Heart left ventricle (tissue), 16 donors: ENCODE results near the gene SCLY. TPM values are rescaled to one million over a fixed set of nuclear protein-coding genes. Genes with fewer than 3 reads are reported as not detected.

Source experiments
- ATAC-seq, 4 donors: fragments of 200-7000 bp; cut with Tn5 transposase; one replicate each; pipeline ENCODE4 v1.9.1; 2020 to 2022; ENCODE audit warnings: moderate library complexity in 4 of 4, mild to moderate bottlenecking in 3 of 4, moderate number of reproducible peaks in 1 of 4
- DNase-seq, 5 donors: peaks; one replicate each; pipeline ENCODE4 v3.0.0-alpha.2; 2020
- H3K27ac ChIP-seq, 12 donors: fragments of 200-600 bp; sonication (generic) in 4 of 12; one replicate each; pipeline versions ENCODE4 v1.5.0 to v1.8.0; 2016 to 2022; ENCODE audit warnings: mild to moderate bottlenecking in 2 of 12
- H3K27me3 ChIP-seq, 9 donors: fragments of 200-600 bp; sonication (generic) in 2 of 9; one replicate each; pipeline versions ENCODE4 v1.5.1 to v1.8.0; 2016 to 2022; ENCODE audit warnings: mild to moderate bottlenecking in 3 of 9
- H3K36me3 ChIP-seq, 9 donors: fragments of 200-600 bp; sonication (generic) in 2 of 9; one replicate each; pipeline versions ENCODE4 v1.5.0 to v1.8.0; 2018 to 2022; ENCODE audit warnings: mild to moderate bottlenecking in 2 of 9
- H3K4me1 ChIP-seq, 12 donors: fragments of 200-600 bp; sonication (generic) in 4 of 12; one replicate each; pipeline versions ENCODE4 v1.5.0 to v1.8.0; 2016 to 2022; ENCODE audit warnings: mild to moderate bottlenecking in 3 of 12
- H3K4me3 ChIP-seq, 12 donors: fragments of 200-600 bp; sonication (generic) in 4 of 12; one replicate each; pipeline versions ENCODE4 v1.5.0 to v1.8.0; 2017 to 2022; ENCODE audit warnings: mild to moderate bottlenecking in 9 of 12, moderate library complexity in 4 of 12
- H3K9me3 ChIP-seq, 12 donors: fragments of 200-600 bp; sonication (generic) in 4 of 12; one replicate each; pipeline versions ENCODE4 v1.5.0 to v1.8.0; 2016 to 2022; ENCODE audit warnings: mild to moderate bottlenecking in 1 of 12
- CTCF ChIP-seq, 12 donors: fragments of 200-600 bp; sonication (generic) in 4 of 12; IDR thresholded peaks; one replicate each; pipeline versions ENCODE4 v1.5.0 to v1.8.0; 2018 to 2022; ENCODE audit warnings: antibody characterized with exemption in 12 of 12, mild to moderate bottlenecking in 5 of 12
- POLR2A ChIP-seq, 2 donors: fragments of 450-650 bp; IDR thresholded peaks; one replicate each; pipeline ENCODE4 v1.6.1; 2017; ENCODE audit warnings: antibody characterized with exemption in 2 of 2, mild to moderate bottlenecking in 2 of 2, moderate library complexity in 2 of 2
- WGBS, 4 donors: extraction: QIAGEN DNeasy Blood & Tissue Kit in 2 of 4; methylation state at CpG; one replicate each; pipeline versions ENCODE4 v1.1.5 to v1.1.7; 2013 to 2018; 5-methylcytosine and 5-hydroxymethylcytosine counted together
- intact Hi-C, 10 donors: fragments of 100-400 bp; cut with DNase I; formaldehyde crosslinking; loops; one replicate each; pipeline versions ENCODE4 v1.11.1 to v1.14.2; 2022
- polyA plus RNA-seq, 2 donors: library from polyadenylated mRNA; stranded (reverse); fragments of 200-250 nt; gene quantifications; one replicate each; pipeline ENCODE4 v1.2.3, GENCODE V29; 2013
- total RNA-seq, 9 donors: library from RNA; depleted of rRNA in 2 of 9; stranded (reverse); fragments of >200 nt in 2 of 9; fragmentation: NEBNext Ultra II Directional in 3 of 9; extraction: Animal tissue kit (Norgen Biotek cat#: 25700) in 3 of 9; gene quantifications; one replicate each; pipeline versions ENCODE4 v1.1.0 to v1.2.4, GENCODE V29; 2016 to 2023
- donor health status: ischemic (EF 13 %, LVEDD 7.1; RV severe dilation, severe dysfunction).
- donor health status: healthy with polysubstance abuse.
- donor health status: DM: no; HTN: yes; CAD: no.
- donor health status: DM: no; HTN: no; CAD: no.
- donor health status: ischemic (EF 25% LVEDD 6.9; RV normal size, moderate dysfunction).
- donor health status: ischemic (EF 25% LVEDD 5.7; RV mildly dilated, moderate dysfunction).
- donor health status: healthy.
- donor health status: DM: yes; HTN: yes; CAD: no.
- donor health status: ischemic (EF 35%, LVEDD 5.7; RV mildly dilated, moderate dysfunction).
- donor health status: nonischemic (EF 11% LVEDD 7.7; RV severe dilation, severe dysfunction).
- donor health status: DM: yes; HTN: yes; CAD: no.
- donor health status: PGD.
- donor health status: ischemic (EF 29% LVEDD 5.4; RV normal size, mild dysfunction).
- donor health status: nonischemic (EF 23%, LVEDD 6.1; RV moderate dilation, normal function).

The SCLY gene
- total and polyA plus RNA-seq, 11 donors, result 6.9 to 21.2 (median 10.6) TPM

GRCh38 chr2:238140721-238141540 is 80.1 kb downstream of the SCLY start:
- WGBS, 4 donors, result 87 to 94% (median 91%) methylated on average over 14 to 60 of the region's 60 CpGs
- peaks cover 0 to 65% (median 32%) of the 10 kb centered on the region in 12 donors for H3K4me1 ChIP-seq
- H3K36me3 ChIP-seq, result peaks cover 0 to 8% (median 0%) of the 10 kb centered on the region in 9 donors
- H3K4me3 ChIP-seq, result no peak overlapping the region
- no peaks in the 10 kb centered on the region for H3K9me3 ChIP-seq
- H3K27me3 ChIP-seq, result no peaks in the 10 kb centered on the region
- DNase-seq, result no peak
- no peak overlapping the region for H3K27ac ChIP-seq
- no peak for ATAC-seq
- TF ChIP-seq CTCF (IDR thresholded peaks at IDR 0.05) (no peak), POLR2A (IDR thresholded peaks at IDR 0.05) (no peak)
- intact Hi-C loops, result loop anchor here in 3 of 10 donors (5.0 to 10.0 kb wide), 2 partner anchors 284 to 286 kb away; partner anchors contain the start of gene RAMP1 (in 3 of the 3)

- no peak for ATAC-seq
- 53 to 63% (median 60%) methylated on average over 10 of the region's 10 CpGs for WGBS, 4 donors
- peak in 1 of 5 donors; percentile 47 for DNase-seq
- Histone ChIP-seq H3K27ac (peak overlapping the region in 8 of 12 donors; percentile 1 to 71 (median 42)), H3K27me3 (no peaks in the 10 kb centered on the region), H3K4me1 (peaks cover 0 to 58% (median 29%) of the 10 kb centered on the region in 12 donors), H3K4me3 (peak overlapping the region in 4 of 12 donors; percentile 20 to 27 (median 24)), H3K9me3 (no peaks in the 10 kb centered on the region), H3K36me3 (peaks cover 0 to 9% (median 0%) of the 10 kb centered on the region in 9 donors)
- intact Hi-C loops, result loop anchor here in 4 of 10 donors (2.0 to 10.0 kb wide), 3 partner anchors 281 to 287 kb away; partner anchors contain the start of gene RAMP1 (in 3 of the 4)
- TF ChIP-seq POLR2A (IDR thresholded peaks at IDR 0.05) (no peak), CTCF (IDR thresholded peaks at IDR 0.05) (no peak)
Measured at GRCh38 chr2:238141541-238142318, 80.9 kb downstream of the SCLY start.

GRCh38 chr2:238142382-238143205 is 81.8 kb downstream of the SCLY start:
- TF ChIP-seq POLR2A (IDR thresholded peaks at IDR 0.05) (no peak), CTCF (IDR thresholded peaks at IDR 0.05) (no peak)
- WGBS, 4 donors, result 68 to 78% (median 73%) methylated on average over 24 to 30 of the region's 30 CpGs
- no peak for ATAC-seq
- intact Hi-C loops, result loop anchor here in 4 of 10 donors (2.0 to 10.0 kb wide), 3 partner anchors 282 to 288 kb away; partner anchors contain the start of gene RAMP1 (in 3 of the 4)
- peaks cover 0 to 9% (median 0%) of the 10 kb centered on the region in 9 donors for H3K36me3 ChIP-seq
- peaks cover 0 to 52% (median 26%) of the 10 kb centered on the region in 12 donors for H3K4me1 ChIP-seq
- DNase-seq, result no peak
- no peaks in the 10 kb centered on the region for H3K27me3 ChIP-seq
- no peaks in the 10 kb centered on the region for H3K9me3 ChIP-seq
- H3K4me3 ChIP-seq, result peak overlapping the region in 3 of 12 donors; percentile 20 to 27 (median 26)
- peak overlapping the region in 8 of 12 donors; percentile 26 to 71 (median 50) for H3K27ac ChIP-seq
